Measurements from ENCODE around the gene DDTL.
"Not testable (repeated sequence)": the region's sequence is repeated elsewhere in the genome, so short reads cannot be mapped to it uniquely, and the experiment has no call there.

DNA sequence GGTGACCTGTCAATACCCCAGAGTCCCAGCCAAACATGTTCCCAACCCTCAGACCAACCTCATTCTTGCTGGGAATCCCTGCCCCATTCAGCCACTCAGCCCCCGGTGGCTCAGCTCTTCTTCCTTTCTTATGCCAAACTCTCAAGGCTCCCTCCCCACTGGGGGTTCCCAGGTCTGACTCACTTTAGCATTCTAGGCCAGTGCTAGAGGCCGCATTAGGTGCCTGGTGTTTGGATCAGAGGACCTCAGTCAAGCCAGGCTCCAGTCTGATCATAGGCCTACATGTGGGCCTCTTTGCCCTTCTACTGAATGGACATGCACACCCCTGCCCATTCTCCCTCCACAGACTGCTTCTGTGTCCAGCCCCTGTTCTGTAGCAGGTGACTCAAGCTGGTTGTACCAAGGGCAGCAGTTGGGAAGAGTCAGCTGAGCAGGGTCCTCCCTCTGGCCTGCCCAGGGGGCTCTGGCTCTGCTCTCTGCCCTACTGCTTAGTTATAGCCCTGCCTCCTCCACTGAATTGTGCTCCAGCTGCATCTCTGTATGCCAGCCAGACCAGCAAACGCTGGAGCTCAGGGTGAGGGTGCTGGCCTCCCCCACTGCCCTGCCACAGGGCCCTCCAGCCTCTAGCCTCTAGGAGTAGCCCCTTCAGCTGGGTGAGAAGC lies 23.0 kb downstream of the DDTL start:
- not testable (repeated sequence) for TF ChIP-seq CTCF, POLR2AphosphoS5 (IDR thresholded peaks at IDR 0.05)

Data from upper lobe of left lung (tissue), 4 donors.